GM21529 (cell line): Measurements from ENCODE around the gene SERGEF.

Source experiments
- ATAC-seq: cut with Tn5 transposase; IDR thresholded peaks from one replicate; pipeline ENCODE4 v1.9.1; 2021; ENCODE audit not compliant: unreplicated experiment

SERGEF gene

GRCh38 chr11:17821648-17822400 is 191.0 kb downstream of the SERGEF start:
- ATAC-seq, result no peak

DNA sequence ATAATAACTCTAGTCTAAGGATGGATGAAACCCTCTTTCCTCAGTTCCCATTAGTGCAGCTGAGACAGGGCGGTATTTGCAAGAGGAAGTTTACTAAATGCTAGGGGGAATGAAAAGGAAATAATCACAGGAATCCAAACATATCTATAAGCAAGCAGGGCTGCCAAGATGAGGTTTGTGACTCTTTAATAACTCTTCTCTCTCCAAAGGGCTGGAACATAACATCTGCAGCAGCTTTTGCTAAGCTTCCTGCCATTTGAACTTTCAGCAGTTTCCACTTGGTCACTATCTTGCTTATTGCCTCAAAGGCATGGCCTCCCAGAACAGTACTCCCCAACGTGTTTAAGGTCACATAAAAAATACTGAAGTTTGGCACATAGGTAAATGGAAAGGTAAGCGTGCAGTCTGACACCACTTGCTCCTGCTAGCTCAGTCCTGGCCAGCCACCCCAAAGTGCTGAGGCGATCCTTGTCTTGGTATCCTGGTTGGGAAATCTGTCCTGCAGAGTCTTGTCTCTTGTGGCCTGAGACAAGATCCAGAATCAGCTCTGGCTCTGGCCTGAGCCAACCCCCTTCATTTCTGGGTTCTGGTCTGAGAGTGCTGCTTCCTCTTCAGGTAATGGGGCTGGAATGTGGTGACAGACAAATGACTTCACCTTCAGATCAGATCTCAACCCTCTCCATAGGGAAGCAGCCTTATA is 196.5 kb downstream of the SERGEF start:
- ATAC-seq, result no peak

DNA sequence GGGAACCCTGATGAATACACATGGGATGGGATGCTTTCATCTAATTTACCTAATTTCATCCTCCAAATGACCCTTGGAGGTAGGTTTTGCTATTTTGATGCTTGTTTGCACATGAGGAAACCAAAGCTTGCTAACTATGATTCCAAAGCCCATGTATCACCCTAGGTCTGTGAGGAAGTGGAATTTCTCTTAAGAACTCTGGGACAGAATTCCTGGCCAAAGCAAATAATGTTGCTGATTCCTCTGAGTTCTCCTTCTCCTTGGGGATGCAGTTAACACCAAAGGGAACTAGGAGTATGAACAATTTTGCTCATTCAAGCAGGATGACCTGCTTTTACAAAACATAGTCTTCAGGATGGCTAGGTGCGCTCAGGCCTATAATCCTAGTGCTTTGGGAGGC is 198.3 kb downstream of the SERGEF start:
- ATAC-seq, result no peak

GRCh38 chr11:17813391-17814059 is 199.3 kb downstream of the SERGEF start:
- no peak for ATAC-seq

- no peak for ATAC-seq
Observed at GRCh38 chr11:17812865-17813187, 200.0 kb downstream of the SERGEF start.

DNA sequence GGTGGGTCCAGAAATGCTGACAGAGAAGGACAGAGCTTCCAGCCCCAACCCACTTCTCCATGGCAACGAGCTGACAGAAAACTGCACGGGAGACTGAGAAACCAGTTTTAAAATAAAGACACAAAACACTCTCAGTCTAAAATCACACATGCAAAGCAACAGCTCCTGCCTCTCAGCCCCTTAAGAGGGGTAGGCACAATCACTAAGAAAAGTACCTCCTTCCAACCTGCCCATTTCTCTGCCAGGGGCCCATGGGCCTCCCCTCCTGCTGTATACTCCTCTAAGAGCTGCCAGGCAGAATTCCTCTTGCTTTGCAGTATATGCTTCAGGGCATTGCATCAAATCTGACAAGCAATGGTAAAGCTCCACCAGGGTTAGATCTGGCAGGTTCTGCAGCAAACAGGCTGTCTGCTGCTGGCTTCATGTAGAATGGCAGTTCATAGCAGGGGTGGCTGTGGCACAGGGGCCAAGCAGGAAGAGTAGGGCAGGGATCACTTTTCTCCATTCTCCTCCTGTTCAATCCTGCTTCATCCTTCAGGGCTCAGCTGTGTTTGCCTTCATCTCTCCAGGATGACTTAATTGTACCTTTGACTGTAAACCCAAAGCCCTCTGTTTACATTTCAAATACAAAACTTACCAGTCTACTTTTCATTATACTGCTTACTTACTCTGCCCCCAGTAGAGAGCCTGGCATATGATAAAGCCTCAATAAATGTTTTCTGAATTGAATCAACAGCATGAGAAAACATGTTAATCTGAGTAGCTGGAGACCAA is 200.6 kb downstream of the SERGEF start:
- no peak for ATAC-seq

DNA sequence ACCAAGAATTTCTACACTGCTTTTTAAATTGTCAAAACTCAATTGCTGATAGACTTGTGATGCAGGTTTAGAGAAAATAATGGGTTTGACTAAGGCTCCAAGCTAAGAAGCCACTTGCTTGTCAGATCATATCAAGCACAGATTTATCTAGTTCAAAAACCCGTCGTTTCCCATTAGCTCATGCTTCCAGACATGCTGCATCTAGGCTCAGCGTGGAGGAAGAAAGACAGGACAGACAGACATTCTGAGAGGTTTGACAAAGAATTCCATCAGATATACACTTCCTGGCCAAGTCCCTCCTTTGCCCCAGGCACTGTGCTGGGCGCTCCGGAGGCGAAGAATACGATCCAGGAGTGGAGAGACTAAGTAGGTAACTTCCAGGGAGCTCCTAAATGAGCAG is 201.5 kb downstream of the SERGEF start:
- ATAC-seq, result no peak

DNA sequence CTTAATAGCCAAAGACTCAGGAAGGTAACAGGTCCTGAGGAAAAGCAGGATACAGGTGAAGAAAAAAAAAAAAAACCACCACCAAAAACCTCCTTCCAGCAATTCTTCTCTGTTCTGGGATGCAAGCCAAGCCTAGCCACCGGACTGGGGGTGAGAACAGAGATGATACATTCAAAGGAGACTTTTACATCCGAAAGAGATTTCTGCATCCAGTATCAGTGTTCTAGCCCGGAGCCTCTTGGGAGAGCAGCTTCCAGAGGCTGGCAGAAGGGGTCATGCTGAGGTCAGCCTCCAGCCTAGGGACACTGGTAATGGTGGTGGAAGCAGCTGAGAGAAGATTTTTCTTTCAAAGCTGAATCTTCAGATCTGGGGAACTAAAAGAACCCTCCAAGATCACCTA is 202.1 kb downstream of the SERGEF start:
- no peak for ATAC-seq

DNA sequence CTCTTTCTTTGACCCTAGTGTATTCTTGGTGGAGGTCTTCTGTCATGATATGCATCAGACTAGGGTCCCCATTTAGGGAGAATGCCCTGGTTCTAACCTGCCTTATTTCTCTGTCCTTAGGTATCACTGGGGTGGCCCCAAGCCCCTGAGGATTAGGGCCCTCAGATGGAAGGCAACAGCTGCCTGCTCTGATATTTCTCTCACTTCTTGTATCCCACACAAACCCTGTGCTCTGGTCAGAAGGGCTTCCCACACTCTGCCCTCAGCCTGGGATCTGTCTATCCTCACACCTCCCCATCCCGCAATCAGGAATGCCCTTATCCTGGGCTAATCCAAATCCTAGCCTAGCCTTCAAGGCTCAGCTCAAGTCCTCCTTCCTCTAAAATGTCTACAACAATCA is 202.8 kb downstream of the SERGEF start:
- no peak for ATAC-seq

DNA sequence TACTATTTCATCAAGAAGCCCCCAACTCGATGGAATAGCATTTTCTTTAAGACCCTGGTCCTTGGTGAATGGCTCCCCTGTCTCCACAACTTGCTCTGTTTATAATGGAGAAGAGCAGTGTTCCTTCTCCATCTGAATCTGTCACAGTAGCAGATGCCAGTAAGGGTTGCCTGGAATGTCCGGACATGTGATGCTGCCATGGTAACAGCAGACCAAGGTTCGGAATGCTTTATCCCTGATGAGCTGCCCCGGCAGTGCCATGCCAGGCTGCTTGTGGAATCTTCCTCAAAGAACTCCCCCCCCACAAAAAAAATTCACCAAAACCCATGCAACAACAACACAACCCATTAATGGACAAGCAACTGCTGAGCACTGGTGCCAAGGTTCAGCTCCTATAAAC is 205.8 kb downstream of the SERGEF start:
- no peak for ATAC-seq

DNA sequence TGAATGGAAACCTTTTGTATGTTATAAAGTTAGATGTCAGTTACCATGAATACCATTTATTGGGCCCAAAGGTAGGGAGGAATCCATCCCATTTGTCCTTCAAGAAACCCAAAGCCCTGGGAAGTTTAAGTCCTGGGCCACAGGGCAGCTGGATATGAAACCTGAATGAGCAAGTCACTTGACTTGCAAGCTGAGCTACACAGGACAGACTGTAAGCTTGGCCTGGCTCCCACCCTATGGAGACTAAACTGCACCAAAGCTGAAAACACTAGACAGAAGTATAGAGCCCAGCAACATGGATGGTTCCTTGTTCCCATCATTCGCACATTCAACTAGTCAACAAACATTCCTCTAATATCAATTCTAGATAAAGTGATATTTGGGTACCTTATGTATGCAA is 207.0 kb downstream of the SERGEF start:
- no peak for ATAC-seq

DNA sequence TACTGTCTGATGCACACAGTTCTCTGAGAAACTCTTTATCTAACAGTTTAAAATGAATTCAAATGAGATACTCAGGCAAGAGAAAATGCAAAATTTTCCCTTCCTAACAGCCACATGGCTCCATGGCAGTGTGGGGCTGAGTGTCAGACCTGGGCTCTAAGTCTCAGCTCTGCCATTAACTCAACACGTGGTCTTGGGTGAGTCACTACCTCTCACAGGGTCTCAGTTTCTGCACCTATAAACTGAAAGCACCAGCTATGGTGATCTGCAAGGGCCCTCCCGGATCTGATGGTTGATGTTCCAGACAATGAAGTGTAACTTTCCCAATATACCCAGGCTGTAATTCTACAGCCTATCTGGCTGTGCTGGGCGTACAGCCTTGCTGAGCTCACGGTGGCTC is 207.8 kb downstream of the SERGEF start:
- no peak for ATAC-seq

DNA sequence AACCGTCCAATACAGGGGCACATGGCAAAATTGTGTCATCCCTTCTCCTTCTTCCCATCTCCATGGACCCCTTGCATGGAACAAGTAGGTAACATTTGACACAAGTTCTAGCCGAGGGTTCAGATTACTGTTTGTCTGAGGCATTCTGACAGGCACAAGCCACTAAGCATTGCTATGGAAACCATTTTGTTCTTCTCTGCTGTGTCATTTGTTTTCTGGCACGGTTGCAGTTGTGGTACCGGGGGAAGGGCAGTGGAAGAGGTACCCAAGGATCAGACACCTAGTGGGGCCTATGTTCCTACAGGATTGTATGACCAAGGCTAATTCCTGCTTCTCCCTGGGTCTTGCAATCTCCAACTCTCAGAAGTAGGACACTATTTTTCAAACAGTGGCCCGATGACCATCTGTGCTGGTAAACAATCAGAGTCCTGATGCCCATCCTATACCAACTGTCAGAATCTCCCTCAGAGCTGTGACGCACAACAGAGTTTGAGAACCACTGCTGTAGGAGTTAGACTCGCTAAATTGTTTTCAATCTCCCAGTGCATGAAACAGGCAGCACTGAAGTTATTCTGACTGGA is 209.0 kb downstream of the SERGEF start:
- ATAC-seq, result no peak

- no peak for ATAC-seq
Observed at GRCh38 chr11:17802491-17802890, 210.4 kb downstream of the SERGEF start.

DNA sequence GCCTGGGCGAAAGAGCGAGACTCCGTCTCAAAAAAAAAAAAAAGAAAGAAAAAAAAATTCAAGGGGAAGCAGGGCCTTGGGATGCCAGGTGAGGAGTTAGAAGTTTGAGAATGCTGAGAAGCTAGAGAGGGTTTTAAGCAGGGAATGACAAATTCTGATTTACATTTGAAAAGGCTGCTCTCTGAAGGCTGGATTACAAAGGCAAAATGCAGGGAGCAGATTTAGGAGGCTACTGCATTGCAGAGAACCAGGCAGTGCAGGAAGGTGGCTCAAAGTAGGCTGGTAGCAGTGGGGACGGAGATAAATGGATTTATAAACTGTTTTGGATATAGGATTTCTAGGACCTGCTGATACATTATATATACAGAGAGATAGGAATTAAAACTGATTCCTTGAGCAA is 211.7 kb downstream of the SERGEF start:
- no peak for ATAC-seq

DNA sequence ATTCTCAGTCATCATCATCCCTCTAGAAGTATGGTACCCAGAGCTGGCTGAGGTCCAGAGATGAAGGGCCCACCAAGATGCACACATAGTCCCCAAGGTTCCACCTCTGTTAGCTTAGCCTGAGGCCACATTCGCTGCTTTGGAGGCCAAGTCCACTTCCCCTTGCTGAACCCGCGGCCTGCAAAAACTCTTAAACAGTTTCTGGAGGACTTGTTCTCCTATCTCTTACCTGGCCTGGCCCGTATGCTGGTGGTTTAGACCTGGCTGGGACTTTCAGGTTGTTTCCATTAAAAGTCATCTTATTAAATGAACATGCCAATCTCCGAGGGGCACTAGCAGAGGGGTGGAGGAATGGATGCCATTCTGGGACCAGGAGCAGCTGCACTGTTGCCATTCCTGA is 213.7 kb downstream of the SERGEF start:
- no peak for ATAC-seq

DNA sequence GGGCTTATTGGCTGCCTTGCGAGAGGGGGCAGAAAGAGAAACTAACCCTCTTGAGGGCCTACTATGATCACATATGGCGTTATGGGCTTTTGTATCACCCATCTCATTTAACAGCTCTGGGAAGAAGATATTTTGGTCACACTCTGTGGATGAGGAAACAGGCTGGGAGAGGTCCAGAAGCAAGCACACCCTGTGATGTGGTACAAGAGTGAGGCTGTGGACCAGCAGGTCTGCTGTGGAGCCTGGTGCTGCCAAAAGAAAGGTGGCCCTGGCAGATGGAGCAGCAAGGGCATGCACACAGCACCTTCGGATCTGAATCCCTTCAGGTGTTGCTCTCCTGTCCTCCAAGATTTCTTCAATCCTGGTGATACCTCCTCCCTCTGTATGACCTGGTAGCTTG is 214.1 kb downstream of the SERGEF start:
- no peak for ATAC-seq

- ATAC-seq, result no peak
Observed at GRCh38 chr11:17798253-17798652, 214.6 kb downstream of the SERGEF start.

- ATAC-seq, result no peak
Observed at GRCh38 chr11:17796154-17796553, 216.7 kb downstream of the SERGEF start.

DNA sequence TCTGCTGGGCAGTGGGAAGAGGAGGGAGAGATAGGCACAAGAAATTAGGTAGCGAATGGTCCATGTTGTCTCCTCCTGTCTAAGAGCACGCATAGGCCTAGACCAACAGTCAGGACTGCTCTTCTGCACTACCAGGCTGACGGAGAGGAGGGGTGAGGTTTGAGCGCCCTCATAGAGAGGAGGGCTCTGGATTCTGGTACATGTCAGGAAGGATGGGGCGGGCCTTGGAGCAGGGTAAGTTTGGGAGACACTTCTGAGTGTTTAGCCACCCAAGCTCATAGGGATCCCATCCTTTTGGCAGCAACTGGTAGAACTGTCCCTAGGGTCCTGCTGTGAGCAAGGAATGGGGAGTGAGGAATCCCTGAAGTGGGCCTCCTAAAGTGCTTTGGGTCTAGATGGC is 217.9 kb downstream of the SERGEF start:
- ATAC-seq, result no peak

GRCh38 chr11:17793642-17794170 is 219.1 kb downstream of the SERGEF start:
- ATAC-seq, result no peak
